Activated CD4-positive, alpha-beta T cell treated with anti-CD3 and anti-CD28 coated beads, Interleukin-2, amount 50 U/mL, for 16 hours (primary cell): Measurements from ENCODE around the gene OASL.

Source experiments
- DNase-seq: peaks from one replicate; pipeline ENCODE4 v3.0.0-alpha.2; 2020

Gene OASL

DNA sequence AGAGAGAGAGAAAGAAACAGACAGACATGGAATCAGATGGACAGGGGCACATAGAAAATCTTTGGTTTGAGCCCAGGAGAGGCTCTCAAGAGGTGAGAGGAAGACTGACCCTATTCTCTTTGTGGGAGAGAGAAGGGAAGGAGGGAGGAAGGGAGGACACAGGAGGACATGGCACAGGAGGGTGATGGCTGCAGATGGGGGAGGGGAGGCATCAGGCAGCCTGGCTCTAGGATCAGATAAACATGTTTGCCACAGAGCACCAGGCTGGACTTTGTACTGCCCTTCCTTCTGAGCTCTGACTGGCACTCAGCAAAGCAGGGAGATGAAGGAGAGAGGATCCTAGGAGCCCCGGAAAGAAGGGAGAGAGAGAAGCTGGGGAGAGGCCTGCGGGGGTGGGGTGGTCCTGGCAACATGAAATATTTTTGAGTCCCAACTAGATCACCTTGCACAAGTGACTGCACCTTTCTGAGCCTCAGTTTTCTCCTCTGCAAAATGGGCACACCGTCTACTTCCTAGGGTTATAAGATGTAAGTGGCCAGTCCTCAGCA is 54.6 kb downstream of the OASL start:
- DNase-seq = no peak

DNA sequence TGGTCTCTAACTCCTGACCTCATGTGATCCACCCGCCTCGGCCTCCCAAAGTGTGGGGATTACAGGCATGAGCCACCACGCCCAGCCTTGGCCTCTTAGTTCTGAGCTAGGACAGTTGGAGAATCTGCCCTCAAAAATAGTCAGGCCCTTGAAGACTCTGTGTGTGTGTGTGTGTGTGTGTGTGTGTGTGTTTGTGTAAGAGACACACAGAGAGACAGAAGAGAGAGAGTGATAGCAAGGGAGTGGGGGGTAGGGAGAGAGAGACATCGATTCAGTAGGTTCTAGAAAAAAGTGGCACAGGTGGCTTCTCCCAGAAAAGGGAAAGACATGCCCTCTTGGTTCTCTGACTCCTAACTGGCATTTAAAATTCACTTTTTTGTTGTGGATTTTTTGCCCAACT is 55.3 kb downstream of the OASL start:
- no peak for DNase-seq

DNA sequence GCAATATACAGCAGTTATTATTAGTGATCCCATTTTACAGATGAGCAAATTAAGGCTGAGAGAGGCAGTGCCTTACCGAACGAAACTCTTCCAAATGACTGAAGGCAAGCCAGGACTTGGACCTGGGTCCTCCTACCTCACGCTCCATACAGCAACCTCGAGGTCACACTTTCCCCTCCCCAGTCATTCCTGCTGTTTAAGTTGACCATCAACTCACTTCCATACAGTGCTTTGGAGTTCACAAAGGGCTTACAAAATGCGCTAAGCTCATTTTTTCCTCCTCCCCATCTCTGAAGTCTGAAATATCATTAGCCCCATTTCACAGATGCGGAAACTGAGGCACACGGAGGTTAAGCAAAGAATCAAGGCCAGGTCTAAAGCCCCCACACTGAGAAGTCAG is 56.4 kb downstream of the OASL start:
- DNase-seq = no peak

DNA sequence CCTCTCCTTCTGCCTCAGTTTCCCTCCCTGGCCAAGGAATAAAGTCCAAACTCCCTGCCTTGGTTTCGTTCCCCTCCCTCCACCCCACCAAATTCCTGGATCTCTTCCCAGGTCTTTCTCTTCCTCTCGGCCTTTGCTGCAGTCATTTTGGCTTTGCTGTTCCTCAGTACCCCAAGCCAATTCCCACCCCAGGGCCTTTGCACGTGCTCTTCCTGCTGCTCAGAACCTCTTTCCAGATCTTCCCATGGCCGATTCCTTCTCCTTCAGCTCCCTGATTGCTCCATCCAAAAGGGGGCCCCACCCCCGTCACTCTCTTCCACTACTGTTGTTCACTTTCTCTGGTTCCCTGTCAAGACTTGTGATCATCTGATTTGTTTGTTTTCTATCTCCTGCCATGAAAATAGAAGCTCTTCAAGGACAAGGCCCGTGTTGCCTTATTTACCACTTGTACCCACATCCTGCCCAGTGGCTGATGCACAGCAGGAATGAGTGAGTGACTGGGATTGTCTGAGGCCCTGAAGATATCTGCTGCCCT is 57.6 kb downstream of the OASL start:
- DNase-seq = no peak

DNA sequence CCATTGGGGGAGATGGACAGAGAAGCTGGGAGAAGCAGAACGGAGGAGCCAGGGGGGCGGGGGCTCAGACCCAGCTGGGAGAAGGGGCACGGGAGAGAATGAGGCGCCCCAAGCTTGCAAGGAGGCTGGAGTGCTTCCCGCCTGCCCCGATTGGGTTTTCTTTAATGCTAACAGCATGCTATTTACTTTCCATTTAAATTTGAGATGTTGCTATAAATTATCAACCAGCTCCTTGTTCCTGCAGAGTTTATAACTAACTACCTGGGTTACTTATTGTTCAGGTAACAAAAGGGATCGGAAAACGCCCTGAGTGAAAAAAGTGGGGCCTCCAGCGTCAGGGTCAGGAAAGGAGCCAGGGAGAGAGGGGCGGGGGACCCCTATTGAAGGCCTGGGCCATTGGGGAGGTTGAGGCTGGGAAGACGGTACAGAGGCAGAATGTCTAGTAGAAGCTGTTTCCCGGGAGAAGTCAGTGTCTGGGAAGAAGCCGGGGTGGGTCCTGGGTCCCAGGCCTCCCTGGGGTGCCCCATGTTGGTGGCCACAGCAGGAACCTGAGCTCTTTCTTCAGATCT is 58.2 kb downstream of the OASL start:
- DNase-seq = no peak

DNA sequence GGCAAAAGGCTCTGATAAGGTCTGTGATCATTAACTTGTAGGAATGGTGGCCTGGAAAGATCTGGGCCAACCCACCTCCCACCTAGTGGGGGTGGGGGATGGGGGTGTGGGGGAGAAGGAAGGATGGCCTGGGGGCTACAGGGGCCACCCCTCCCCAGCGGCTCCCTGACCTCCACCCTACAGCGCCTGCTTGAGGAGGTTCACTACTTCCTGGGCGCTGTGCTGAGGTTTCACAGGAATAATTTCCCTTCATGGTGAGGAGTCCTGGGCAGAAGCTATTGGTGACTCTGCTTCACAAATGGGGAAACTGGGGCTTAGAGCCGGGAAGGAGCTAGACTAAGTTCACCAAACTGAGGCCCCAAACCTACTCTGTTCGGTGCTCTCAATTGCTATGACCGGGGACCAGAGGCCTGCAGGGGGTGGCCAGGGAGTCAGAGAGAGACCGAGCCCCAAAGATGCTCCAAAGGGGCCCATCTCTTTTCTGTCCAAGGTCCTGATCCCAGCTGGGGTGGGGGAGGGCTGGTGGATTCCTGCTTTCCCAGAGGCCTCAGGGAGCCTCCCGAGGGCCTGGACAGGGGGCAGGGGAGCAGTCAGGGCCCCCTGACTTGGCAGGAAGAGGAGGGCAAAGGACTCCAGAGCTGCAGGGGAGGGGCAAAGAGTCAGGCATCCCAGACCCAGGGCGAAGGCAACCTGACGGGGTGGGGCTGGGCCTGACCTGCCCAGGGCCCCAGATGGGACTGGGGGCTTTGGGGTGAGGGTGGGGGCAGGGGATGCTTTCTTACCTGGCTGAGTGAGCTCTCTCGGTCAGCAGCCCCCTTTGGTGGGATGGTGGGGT is 59.0 kb downstream of the OASL start:
- no peak for DNase-seq

DNA sequence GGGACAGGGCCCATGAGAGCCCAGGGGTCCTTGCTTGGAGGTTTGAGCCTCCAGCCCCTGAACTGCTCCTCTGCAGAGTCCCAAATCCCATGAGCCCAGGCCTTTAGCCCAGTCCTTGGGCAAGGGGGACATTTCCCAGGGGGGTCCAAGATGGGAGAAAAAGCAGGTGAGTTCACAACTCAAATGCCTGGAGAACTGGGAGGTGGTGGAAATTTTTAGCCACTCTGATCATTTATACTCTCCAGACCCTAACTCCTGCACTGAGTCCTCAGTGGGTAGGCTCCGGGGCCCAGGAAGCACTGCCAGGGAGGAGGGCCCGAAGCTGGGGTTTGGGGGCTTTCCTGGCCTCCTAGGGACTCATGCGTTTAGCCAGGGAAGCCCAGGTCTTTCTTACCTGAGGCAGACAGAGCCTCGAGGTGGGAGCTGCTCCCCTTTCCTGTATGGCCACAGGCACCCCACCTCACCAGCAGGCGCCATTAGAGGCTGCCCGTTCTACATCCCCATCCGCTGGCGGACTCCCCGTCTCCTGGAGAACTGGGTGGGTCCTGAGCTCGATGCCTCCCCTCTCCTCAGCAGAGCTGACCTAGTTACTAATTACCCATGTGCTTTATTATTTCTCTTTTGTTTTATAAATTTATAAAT is 59.7 kb downstream of the OASL start:
- DNase-seq = no peak

DNA sequence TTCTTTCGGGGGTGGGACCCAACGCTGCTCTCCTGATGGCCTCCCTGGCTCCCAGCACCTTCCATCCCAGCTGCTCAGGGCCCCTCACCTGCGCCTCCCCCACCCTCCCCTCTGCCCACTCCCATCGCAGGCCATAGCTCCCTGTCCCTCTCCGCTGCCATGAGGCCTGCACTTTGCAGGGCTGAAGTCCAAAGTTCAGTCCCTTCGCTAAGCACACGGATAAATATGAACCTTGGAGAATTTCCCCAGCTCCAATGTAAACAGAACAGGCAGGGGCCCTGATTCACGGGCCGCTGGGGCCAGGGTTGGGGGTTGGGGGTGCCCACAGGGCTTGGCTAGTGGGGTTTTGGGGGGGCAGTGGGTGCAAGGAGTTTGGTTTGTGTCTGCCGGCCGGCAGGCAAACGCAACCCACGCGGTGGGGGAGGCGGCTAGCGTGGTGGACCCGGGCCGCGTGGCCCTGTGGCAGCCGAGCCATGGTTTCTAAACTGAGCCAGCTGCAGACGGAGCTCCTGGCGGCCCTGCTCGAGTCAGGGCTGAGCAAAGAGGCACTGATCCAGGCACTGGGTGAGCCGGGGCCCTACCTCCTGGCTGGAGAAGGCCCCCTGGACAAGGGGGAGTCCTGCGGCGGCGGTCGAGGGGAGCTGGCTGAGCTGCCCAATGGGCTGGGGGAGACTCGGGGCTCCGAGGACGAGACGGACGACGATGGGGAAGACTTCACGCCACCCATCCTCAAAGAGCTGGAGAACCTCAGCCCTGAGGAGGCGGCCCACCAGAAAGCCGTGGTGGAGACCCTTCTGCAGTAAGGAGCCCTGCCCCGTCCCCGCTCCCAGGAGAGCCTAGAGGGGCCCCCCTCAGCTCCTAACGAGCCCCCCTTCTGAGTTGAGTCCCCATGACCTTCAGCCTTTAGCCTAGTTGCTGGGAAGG is 60.5 kb downstream of the OASL start, which contains the start of gene HNF1A:
TSS of gene HNF1A (plus strand) at position 248 of the 924 bp plus-strand sequence. CDS start at position 474, 226 bp downstream.
- DNase-seq = no peak

DNA sequence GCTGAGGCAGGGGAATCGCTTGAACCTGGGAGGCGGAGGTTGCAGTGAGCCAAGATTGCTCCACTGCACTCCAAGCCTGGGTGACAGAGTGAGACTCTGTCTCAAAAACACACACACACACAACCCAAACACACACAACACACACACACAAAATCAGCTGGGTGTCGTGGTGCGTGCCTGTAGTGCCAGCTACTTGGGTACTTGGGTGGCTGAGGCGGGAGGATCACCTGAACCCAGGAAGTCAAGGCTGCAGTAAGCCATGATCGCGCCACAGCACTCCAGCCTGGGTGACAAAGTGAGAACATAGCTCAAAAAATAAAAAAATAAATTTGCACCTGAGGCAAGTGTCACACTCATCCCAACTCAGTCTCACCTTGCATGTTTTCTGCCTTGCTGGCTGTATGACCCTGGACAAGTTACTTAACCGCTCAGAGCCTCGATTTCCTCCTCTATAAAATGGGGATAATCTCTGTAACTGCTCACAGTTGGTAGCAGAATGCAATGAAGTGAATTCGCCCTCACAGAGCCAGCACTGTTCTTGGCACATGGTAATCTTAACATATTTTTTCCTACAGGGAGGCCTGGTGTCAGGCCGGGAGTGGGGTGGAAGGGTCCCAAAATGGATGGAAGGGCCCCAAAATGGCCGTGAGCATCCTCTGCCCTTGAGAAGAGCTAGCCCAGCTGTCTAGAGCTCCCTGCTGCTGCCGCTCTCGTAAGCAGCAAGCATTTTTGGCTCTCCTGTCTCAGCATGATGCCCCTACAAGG is 61.3 kb downstream of the OASL start:
- no peak for DNase-seq

DNA sequence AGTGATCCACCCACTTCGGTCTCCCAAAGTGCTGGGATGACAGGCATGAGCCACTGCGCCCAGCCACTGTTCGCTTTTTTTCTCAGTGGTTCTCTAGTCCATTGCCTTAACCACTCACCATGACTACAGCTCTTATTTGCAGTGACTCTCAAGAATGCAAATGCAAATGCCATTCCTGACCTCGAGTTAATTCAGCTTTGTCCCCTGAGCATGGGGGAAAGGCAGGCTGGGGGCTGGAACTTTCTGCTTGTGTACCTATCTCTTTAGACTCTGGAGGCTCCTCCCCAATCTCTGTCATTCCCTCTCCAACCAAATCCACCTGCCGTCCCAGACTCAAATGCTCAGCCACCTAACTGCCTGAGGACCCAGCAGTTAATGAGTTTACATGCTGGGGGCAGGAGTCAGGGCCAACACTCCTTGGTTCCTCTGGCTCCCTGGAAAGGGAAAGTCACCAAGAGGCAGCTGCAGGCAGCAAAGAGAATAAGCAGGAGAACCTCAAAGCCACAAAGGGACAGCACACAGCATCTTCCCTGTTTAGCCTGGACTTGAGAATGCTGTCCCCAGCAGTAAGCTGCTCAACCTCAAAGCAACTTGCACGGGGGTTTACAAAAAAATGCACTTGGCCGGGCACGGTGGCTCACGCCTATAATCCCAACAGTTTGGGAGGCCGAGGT is 66.0 kb downstream of the OASL start:
- DNase-seq = no peak

DNA sequence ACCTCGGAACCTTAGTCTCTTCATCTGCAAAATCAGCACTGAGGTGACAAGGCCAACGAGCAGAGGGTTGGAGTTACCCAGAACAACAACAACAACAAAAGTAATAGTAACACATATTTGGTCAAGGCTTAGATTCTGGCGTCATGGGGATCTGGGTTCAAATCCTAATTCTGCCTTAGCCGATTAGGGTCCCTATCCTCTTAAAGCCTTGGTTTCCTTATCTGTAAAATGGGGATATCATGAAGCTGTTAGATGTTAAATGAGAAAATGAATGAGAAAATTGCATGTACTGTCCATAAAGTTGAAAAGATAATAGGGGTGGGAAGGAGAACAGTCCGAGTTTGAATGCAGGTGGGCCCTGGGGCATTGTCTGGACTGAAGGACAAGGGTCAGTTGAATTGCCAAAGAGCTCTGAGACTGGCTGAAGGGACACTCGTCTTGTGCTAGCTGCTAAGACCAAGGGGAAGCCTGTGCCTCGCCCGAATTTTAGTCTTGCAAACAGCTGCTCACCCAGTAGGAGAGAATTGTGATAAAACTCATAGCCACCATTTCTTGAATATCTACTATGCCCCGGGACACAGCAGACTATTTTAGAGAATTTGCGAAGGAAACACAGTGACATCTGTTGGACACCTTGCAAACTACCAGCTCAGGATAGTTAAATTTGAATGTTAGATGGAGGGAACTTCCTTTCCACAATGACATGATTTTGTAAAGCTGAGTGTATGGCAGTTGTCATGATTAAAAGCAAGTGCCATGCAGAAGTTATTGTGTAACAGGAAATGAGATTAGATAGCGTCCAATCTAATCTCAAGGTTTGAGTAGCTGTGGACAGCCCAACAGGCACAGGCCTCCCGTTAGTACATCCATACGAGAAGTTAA is 67.5 kb downstream of the OASL start:
- peak; percentile 73 for DNase-seq

DNA sequence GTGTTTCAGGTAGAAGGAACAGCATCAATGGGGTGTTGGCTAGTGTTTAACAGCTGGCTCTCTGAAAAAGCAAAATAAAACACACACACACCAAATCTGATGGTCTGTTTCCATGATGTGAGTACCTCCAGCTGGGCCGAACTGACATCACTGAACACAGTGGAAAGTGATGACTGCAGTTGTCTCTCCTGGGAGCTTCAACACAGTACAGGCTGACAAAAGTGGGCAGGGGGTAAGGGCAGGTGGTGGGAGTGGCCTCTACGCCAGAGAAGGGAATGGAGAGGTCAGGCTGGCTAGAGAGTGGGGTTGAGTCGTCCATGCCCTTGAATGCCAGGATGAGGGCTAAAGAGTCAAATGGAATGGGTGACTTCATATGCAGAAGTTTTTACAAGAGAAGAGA is 68.7 kb downstream of the OASL start:
- no peak for DNase-seq
